ENCODE results near the gene REX1BD.

GRCh38 chr19:18636183-18636968 is 47.8 kb downstream of the REX1BD start:
- no peak for TF ChIP-seq CTCF (conservative IDR thresholded peaks at IDR 0.05; ENCODE audit: low read length)
- TF ChIP-seq EZH2phosphoT487 (IDR thresholded peaks at IDR 0.05; ENCODE audit: borderline replicate concordance), result no peak
